Liver (tissue), 9 donors: ENCODE results near the gene KRT222. TPM values are rescaled to one million over a fixed set of nuclear protein-coding genes. Genes with fewer than 3 reads are reported as not detected.

Source experiments
- DNase-seq: peaks from one replicate; pipeline ENCODE4 v3.0.0-alpha.2; 2017; ENCODE audit warnings: low spot score
- H3K27ac ChIP-seq, 2 donors: one replicate each; pipeline ENCODE4 v1.7.0; 2013; ENCODE audit warnings: inconsistent platforms in 2 of 2, low read length in 2 of 2, control low read depth in 1 of 2, low read depth in 1 of 2, mild to moderate bottlenecking in 1 of 2
- H3K27me3 ChIP-seq, 4 donors: one replicate each; pipeline versions ENCODE4 v1.6.1 to v1.7.0; 2013; ENCODE audit warnings: low read length in 3 of 4, inconsistent platforms in 1 of 4, mild to moderate bottlenecking in 1 of 4, moderate library complexity in 1 of 4; ENCODE audit not compliant: control insufficient read depth in 4 of 4, insufficient read depth in 4 of 4
- H3K36me3 ChIP-seq, 4 donors: one replicate each; pipeline versions ENCODE4 v1.6.1 to v1.7.0; 2013; ENCODE audit warnings: low read length in 3 of 4, mild to moderate bottlenecking in 3 of 4, low read depth in 1 of 4, moderate library complexity in 1 of 4; ENCODE audit not compliant: control insufficient read depth in 4 of 4, insufficient read depth in 3 of 4
- H3K4me1 ChIP-seq, 4 donors: one replicate each; pipeline versions ENCODE4 v1.6.1 to v1.7.0; 2013; ENCODE audit warnings: low read length in 3 of 4, mild to moderate bottlenecking in 3 of 4, moderate library complexity in 1 of 4; ENCODE audit not compliant: control insufficient read depth in 4 of 4, insufficient read depth in 4 of 4
- H3K4me3 ChIP-seq, 3 donors: one replicate each; pipeline versions ENCODE4 v1.6.1 to v1.7.0; 2013; ENCODE audit warnings: low read length in 3 of 3, control low read depth in 1 of 3, low read depth in 1 of 3, mild to moderate bottlenecking in 1 of 3
- H3K9ac ChIP-seq, 2 donors: one replicate each; pipeline ENCODE4 v1.7.0; 2013; ENCODE audit warnings: low read length in 2 of 2, mild to moderate bottlenecking in 2 of 2, moderate library complexity in 2 of 2, control low read depth in 1 of 2, low read depth in 1 of 2
- H3K9me3 ChIP-seq, 4 donors: one replicate each; pipeline versions ENCODE4 v1.6.1 to v1.7.0; 2013; ENCODE audit warnings: low read length in 3 of 4; ENCODE audit not compliant: control insufficient read depth in 4 of 4
- EGR1 ChIP-seq, 2 donors: IDR thresholded peaks; 2 replicates each; pipeline ENCODE4 v1.6.1; 2016 to 2018; ENCODE audit warnings: antibody characterized with exemption in 2 of 2, low read depth in 2 of 2
- FOXA1 ChIP-seq: IDR thresholded peaks from 2 replicates; pipeline ENCODE4 v1.6.1; 2016; ENCODE audit warnings: antibody characterized with exemption
- FOXA2 ChIP-seq: IDR thresholded peaks from 2 replicates; pipeline ENCODE4 v1.6.1; 2016; ENCODE audit warnings: antibody characterized with exemption
- GABPA ChIP-seq, 2 donors: IDR thresholded peaks in 1 of 2; conservative IDR thresholded peaks in 1 of 2; 2 replicates each; pipeline ENCODE4 v1.6.1; 2016; ENCODE audit warnings: antibody characterized with exemption in 2 of 2, mild to moderate bottlenecking in 1 of 2, moderate library complexity in 1 of 2
- HNF4A ChIP-seq, 2 donors: conservative IDR thresholded peaks; 2 replicates each; pipeline ENCODE4 v1.6.1; 2016; ENCODE audit warnings: antibody characterized with exemption in 2 of 2, mild to moderate bottlenecking in 2 of 2
- HNF4G ChIP-seq: IDR thresholded peaks from 2 replicates; pipeline ENCODE4 v1.6.1; 2016; ENCODE audit warnings: antibody characterized with exemption
- JUND ChIP-seq, 2 donors: IDR thresholded peaks; 2 replicates each; pipeline ENCODE4 v1.6.1; 2016; ENCODE audit warnings: antibody characterized with exemption in 2 of 2
- NR2F2 ChIP-seq: IDR thresholded peaks from 2 replicates; pipeline ENCODE4 v1.6.1; 2016; ENCODE audit warnings: antibody characterized with exemption
- RAD21 ChIP-seq, 2 donors: IDR thresholded peaks; 2 replicates each; pipeline ENCODE4 v1.6.1; 2016; ENCODE audit warnings: antibody characterized with exemption in 2 of 2, mild to moderate bottlenecking in 2 of 2
- RXRA ChIP-seq, 2 donors: IDR thresholded peaks; 2 replicates each; pipeline ENCODE4 v1.6.1; 2017 to 2018; ENCODE audit warnings: antibody characterized with exemption in 2 of 2, mild to moderate bottlenecking in 1 of 2
- SP1 ChIP-seq: IDR thresholded peaks from 2 replicates; pipeline ENCODE4 v1.6.1; 2018; ENCODE audit warnings: antibody characterized with exemption, mild to moderate bottlenecking
- TAF1 ChIP-seq: conservative IDR thresholded peaks from 2 replicates; pipeline ENCODE4 v1.6.1; 2016; ENCODE audit warnings: antibody characterized with exemption, mild to moderate bottlenecking
- YY1 ChIP-seq: IDR thresholded peaks from 2 replicates; pipeline ENCODE4 v1.6.1; 2016; ENCODE audit warnings: antibody characterized with exemption, mild to moderate bottlenecking
- WGBS: extraction: QIAGEN DNeasy Blood & Tissue Kit; methylation state at CpG from one replicate; pipeline ENCODE4 v1.1.7; 2013; 5-methylcytosine and 5-hydroxymethylcytosine counted together
- polyA plus RNA-seq, 2 donors: library from polyadenylated mRNA; stranded (reverse) in 1 of 2; unstranded in 1 of 2; fragments of 200-250 nt in 1 of 2; fragments of >200 nt in 1 of 2; fragmentation: Nextera tagmentation in 1 of 2; extraction: Ambion mirVana in 1 of 2; gene quantifications; one replicate each; pipeline versions ENCODE4 v1.2.1 to v1.2.3, GENCODE V29; 2013 to 2015
- total RNA-seq, 2 donors: library from RNA; depleted of rRNA; stranded (reverse); fragments of >200 nt; gene quantifications; one replicate each; pipeline ENCODE4 v1.2.3, GENCODE V29; 2014
- TF ChIP-seq, protein P1 (sequence below): IDR thresholded peaks from 2 replicates; pipeline ENCODE4 v1.6.1; 2016; ENCODE audit warnings: antibody characterized with exemption
- TF ChIP-seq, protein P2 (sequence below): IDR thresholded peaks from 2 replicates; pipeline ENCODE4 v1.6.1; 2016; ENCODE audit warnings: antibody characterized with exemption, mild to moderate bottlenecking
- TF ChIP-seq, protein P3 (sequence below): fragments of 150-350 bp; IDR thresholded peaks from 2 replicates; pipeline ENCODE4 v1.5.1; 2017; ENCODE audit warnings: improper control_type of control experiment, low read depth, low read length; ENCODE audit not compliant: missing input control
- TF ChIP-seq, protein P4 (sequence below): IDR thresholded peaks from 2 replicates; pipeline ENCODE4 v1.6.1; 2016; ENCODE audit warnings: antibody characterized with exemption
- TF ChIP-seq, protein P5 (sequence below): IDR thresholded peaks from 2 replicates; pipeline ENCODE4 v1.6.1; 2016; ENCODE audit warnings: antibody characterized with exemption
- donor health status: healthy.
- donor health status: healthy.
- donor health status: healthy.
- donor health status: healthy.
- donor health status: healthy.

KRT222 gene
- total and polyA plus RNA-seq, 4 donors = 1.9 to 5.6 (median 2.9) TPM

DNA sequence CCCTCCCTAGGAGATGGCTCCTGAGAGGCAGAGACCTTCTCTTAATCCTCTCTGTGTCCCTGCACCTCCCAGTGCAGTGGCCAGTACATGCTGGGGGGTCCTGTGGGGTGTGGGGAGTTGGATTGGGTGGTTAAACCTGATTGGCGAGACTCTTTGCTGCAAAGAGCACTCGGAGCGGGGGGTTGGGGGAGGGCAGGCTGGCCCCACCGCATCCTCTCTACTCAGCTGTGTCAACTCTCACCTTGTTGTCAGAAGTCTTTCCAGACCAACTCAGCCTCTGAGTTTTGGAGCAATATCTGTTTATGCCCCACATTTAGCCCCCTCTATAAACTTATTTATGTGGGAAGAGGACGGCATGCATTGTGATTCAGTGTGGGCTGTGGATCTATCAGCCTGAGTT is 57.3 kb downstream of the KRT222 start:
- no peaks in the 10 kb centered on the region for H3K27me3 ChIP-seq
- peaks cover 0 to 3% (median 2%) of the 10 kb centered on the region in 4 donors for H3K4me1 ChIP-seq
- H3K36me3 ChIP-seq = no peaks in the 10 kb centered on the region
- TF ChIP-seq, protein P1, sequence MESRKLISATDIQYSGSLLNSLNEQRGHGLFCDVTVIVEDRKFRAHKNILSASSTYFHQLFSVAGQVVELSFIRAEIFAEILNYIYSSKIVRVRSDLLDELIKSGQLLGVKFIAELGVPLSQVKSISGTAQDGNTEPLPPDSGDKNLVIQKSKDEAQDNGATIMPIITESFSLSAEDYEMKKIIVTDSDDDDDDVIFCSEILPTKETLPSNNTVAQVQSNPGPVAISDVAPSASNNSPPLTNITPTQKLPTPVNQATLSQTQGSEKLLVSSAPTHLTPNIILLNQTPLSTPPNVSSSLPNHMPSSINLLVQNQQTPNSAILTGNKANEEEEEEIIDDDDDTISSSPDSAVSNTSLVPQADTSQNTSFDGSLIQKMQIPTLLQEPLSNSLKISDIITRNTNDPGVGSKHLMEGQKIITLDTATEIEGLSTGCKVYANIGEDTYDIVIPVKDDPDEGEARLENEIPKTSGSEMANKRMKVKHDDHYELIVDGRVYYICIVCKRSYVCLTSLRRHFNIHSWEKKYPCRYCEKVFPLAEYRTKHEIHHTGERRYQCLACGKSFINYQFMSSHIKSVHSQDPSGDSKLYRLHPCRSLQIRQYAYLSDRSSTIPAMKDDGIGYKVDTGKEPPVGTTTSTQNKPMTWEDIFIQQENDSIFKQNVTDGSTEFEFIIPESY = no peak
- no peak for TF ChIP-seq RAD21 (IDR thresholded peaks at IDR 0.05)
- TF ChIP-seq, protein P2, sequence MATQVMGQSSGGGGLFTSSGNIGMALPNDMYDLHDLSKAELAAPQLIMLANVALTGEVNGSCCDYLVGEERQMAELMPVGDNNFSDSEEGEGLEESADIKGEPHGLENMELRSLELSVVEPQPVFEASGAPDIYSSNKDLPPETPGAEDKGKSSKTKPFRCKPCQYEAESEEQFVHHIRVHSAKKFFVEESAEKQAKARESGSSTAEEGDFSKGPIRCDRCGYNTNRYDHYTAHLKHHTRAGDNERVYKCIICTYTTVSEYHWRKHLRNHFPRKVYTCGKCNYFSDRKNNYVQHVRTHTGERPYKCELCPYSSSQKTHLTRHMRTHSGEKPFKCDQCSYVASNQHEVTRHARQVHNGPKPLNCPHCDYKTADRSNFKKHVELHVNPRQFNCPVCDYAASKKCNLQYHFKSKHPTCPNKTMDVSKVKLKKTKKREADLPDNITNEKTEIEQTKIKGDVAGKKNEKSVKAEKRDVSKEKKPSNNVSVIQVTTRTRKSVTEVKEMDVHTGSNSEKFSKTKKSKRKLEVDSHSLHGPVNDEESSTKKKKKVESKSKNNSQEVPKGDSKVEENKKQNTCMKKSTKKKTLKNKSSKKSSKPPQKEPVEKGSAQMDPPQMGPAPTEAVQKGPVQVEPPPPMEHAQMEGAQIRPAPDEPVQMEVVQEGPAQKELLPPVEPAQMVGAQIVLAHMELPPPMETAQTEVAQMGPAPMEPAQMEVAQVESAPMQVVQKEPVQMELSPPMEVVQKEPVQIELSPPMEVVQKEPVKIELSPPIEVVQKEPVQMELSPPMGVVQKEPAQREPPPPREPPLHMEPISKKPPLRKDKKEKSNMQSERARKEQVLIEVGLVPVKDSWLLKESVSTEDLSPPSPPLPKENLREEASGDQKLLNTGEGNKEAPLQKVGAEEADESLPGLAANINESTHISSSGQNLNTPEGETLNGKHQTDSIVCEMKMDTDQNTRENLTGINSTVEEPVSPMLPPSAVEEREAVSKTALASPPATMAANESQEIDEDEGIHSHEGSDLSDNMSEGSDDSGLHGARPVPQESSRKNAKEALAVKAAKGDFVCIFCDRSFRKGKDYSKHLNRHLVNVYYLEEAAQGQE = no peak
- no peak for TF ChIP-seq HNF4A (conservative IDR thresholded peaks at IDR 0.05)
- TF ChIP-seq TAF1 = no peak
- no peak for TF ChIP-seq HNF4G
- no peak for TF ChIP-seq YY1
- no peak for TF ChIP-seq RXRA (IDR thresholded peaks at IDR 0.05)
- TF ChIP-seq, protein P3, sequence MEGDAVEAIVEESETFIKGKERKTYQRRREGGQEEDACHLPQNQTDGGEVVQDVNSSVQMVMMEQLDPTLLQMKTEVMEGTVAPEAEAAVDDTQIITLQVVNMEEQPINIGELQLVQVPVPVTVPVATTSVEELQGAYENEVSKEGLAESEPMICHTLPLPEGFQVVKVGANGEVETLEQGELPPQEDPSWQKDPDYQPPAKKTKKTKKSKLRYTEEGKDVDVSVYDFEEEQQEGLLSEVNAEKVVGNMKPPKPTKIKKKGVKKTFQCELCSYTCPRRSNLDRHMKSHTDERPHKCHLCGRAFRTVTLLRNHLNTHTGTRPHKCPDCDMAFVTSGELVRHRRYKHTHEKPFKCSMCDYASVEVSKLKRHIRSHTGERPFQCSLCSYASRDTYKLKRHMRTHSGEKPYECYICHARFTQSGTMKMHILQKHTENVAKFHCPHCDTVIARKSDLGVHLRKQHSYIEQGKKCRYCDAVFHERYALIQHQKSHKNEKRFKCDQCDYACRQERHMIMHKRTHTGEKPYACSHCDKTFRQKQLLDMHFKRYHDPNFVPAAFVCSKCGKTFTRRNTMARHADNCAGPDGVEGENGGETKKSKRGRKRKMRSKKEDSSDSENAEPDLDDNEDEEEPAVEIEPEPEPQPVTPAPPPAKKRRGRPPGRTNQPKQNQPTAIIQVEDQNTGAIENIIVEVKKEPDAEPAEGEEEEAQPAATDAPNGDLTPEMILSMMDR = no peak
- TF ChIP-seq JUND (IDR thresholded peaks at IDR 0.05) = no peak
- no peak for TF ChIP-seq GABPA (IDR thresholded peaks at IDR 0.05 in 1 of 2, conservative IDR thresholded peaks at IDR 0.05 in 1 of 2)
- no peak for TF ChIP-seq EGR1 (IDR thresholded peaks at IDR 0.05; ENCODE audit: low read depth in 2 of 2)
- TF ChIP-seq SP1 = no peak
- TF ChIP-seq, protein P4, sequence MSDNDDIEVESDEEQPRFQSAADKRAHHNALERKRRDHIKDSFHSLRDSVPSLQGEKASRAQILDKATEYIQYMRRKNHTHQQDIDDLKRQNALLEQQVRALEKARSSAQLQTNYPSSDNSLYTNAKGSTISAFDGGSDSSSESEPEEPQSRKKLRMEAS = no peak
- no peak for TF ChIP-seq NR2F2
- no peak overlapping the region for H3K27ac ChIP-seq
- H3K4me3 ChIP-seq = no peak overlapping the region
- no peak for DNase-seq
- no peak overlapping the region for H3K9ac ChIP-seq
- H3K9me3 ChIP-seq = no peaks in the 10 kb centered on the region
- 87% methylated on average over 5 of the region's 5 CpGs for WGBS

DNA sequence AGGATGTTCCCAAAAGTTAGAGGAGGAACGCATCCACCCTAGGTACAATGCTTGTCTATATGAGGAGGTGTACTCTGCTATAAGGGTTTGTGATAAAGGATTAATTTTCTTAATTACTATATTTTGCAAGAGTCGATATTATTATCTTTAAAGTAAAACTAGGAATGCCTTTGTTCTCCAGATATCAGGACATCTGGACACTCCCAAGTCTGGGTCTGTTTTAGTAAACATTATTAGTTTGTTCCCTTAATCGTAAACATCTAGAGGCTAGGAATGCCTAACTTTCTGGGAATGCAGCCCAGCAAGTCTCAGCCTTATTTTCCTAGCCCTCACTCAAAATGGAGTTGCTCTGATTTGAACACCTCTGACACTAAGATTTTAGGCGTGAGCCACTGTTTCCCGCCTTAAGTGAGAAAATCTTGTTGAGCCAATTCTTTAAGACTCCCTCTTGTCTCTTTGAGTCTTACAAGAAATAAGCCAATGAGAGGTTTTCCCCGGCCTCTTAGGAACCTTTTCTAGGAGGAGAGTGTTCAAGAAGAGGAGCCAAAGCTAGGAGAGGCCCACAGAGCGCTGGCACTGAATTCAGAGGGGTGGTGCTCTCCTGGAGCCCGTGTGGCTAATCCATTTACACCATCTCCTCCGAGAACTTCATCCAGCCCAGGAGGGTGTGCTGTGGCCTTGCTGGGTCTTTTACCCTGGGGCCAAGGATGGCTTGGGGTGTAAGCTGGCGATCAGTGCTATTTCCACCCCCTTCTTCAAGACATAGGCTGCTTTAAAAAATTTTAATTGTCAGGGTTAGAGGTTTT is 58.2 kb downstream of the KRT222 start:
- peaks cover 0 to 2% (median under 1%) of the 10 kb centered on the region in 4 donors for H3K4me1 ChIP-seq
- WGBS = 78% methylated on average over 10 of the region's 10 CpGs
- H3K4me3 ChIP-seq = no peak overlapping the region
- no peak for DNase-seq
- no peaks in the 10 kb centered on the region for H3K36me3 ChIP-seq
- no peak overlapping the region for H3K9ac ChIP-seq
- no peaks in the 10 kb centered on the region for H3K9me3 ChIP-seq
- H3K27ac ChIP-seq = no peak overlapping the region
- TF ChIP-seq, protein P5, sequence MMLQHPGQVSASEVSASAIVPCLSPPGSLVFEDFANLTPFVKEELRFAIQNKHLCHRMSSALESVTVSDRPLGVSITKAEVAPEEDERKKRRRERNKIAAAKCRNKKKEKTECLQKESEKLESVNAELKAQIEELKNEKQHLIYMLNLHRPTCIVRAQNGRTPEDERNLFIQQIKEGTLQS = no peak
- TF ChIP-seq FOXA1 (no peak), NR2F2 (no peak), RXRA (IDR thresholded peaks at IDR 0.05) (no peak), FOXA2 (no peak), YY1 (no peak), HNF4A (conservative IDR thresholded peaks at IDR 0.05) (no peak), EGR1 (IDR thresholded peaks at IDR 0.05; ENCODE audit: low read depth in 2 of 2) (no peak), JUND (IDR thresholded peaks at IDR 0.05) (no peak), HNF4G (no peak), RAD21 (IDR thresholded peaks at IDR 0.05) (no peak)
- TF ChIP-seq, protein P4 = no peak
- H3K27me3 ChIP-seq = no peaks in the 10 kb centered on the region
